HepG2 (cell line): Measurements from ENCODE around the gene MAPK7. TPM values are rescaled to one million over a fixed set of nuclear protein-coding genes. Genes with fewer than 3 reads are reported as not detected.
A peak's percentile ranks its signal among the peaks of the same experiment; 100 is the strongest.

ENCODE experiments used
- ATF6 ChIP-seq: sonication (generic); formaldehyde crosslinking; conservative IDR thresholded peaks from 2 replicates; pipeline ENCODE4 v1.4.0; 2020; ENCODE audit warnings: missing genetic modification reagents
- ATRX ChIP-seq: sonication (generic); formaldehyde crosslinking; IDR thresholded peaks from 2 replicates; pipeline ENCODE4 v1.4.0; 2020; ENCODE audit warnings: missing genetic modification reagents, borderline replicate concordance
- CBX1 ChIP-seq: IDR thresholded peaks from one replicate; pipeline ENCODE4 v1.6.1; 2016; ENCODE audit warnings: antibody characterized with exemption, low read depth
- CSRNP2 ChIP-seq: sonication (generic); formaldehyde crosslinking; conservative IDR thresholded peaks from 2 replicates; pipeline ENCODE4 v1.8.0; 2022; ENCODE audit warnings: low read depth, missing genetic modification reagents
- NCOA5 ChIP-seq: sonication (generic); formaldehyde crosslinking; IDR thresholded peaks from 2 replicates; pipeline ENCODE4 v1.4.0; 2020; ENCODE audit warnings: missing genetic modification reagents
- POLR2AphosphoS2 ChIP-seq: IDR thresholded peaks from 2 replicates; pipeline ENCODE4 v1.6.1; 2011; ENCODE audit warnings: low read depth, low read length, improper control_type of control experiment
- PRDM10 ChIP-seq: sonication (generic); formaldehyde crosslinking; IDR thresholded peaks from 2 replicates; pipeline ENCODE4 v1.4.0; 2020; ENCODE audit warnings: low read depth, missing genetic modification reagents
- RERE ChIP-seq: IDR thresholded peaks from 2 replicates; pipeline ENCODE4 v1.6.1; 2016; ENCODE audit warnings: low read depth, missing genetic modification reagents, missing compliant biosample characterization
- RORA ChIP-seq: sonication (generic); formaldehyde crosslinking; IDR thresholded peaks from 2 replicates; pipeline ENCODE4 v1.5.0; 2020; ENCODE audit warnings: mild to moderate bottlenecking, missing genetic modification reagents, moderate library complexity
- SIN3A ChIP-seq: IDR thresholded peaks from 2 replicates; pipeline ENCODE4 v1.6.1; 2011; ENCODE audit warnings: low read depth, mild to moderate bottlenecking, control low read depth, low read length, borderline replicate concordance
- ZMYM4 ChIP-seq: sonication (generic); formaldehyde crosslinking; IDR thresholded peaks from 2 replicates; pipeline ENCODE4 v1.8.1; 2023; ENCODE audit warnings: mild to moderate bottlenecking, missing genetic modification reagents
- ZNF513 ChIP-seq: sonication (generic); formaldehyde crosslinking; conservative IDR thresholded peaks from 2 replicates; pipeline ENCODE4 v1.5.0; 2020; ENCODE audit warnings: missing genetic modification reagents
- ZNF674 ChIP-seq: sonication (generic); formaldehyde crosslinking; IDR thresholded peaks from 2 replicates; pipeline ENCODE4 v1.5.0; 2020; ENCODE audit warnings: low read depth, mild to moderate bottlenecking, missing genetic modification reagents
- ZSCAN22 ChIP-seq: sonication (generic); formaldehyde crosslinking; IDR thresholded peaks from 2 replicates; pipeline ENCODE4 v1.4.0; 2020; ENCODE audit warnings: mild to moderate bottlenecking, missing genetic modification reagents
- polyA plus RNA-seq, 8 experiments: library from polyadenylated mRNA; depleted of rRNA in 3 of 8; stranded (reverse) in 7 of 8; unstranded in 1 of 8; fragments of >200 nt; fragmentation: Illumina TruSeq in 4 of 8; extraction: Trizol in 4 of 8; gene quantifications; 2 replicates each; pipeline versions ENCODE4 v1.2.1 to v1.2.3, GENCODE V29; 2011 to 2016; ENCODE audit warnings: low read depth in 4 of 8, missing spikeins in 1 of 8, mixed read lengths in 1 of 8; ENCODE audit not compliant: insufficient read depth in 1 of 8
- total RNA-seq, 5 experiments: library from RNA; depleted of rRNA; stranded (reverse); fragments of >200 nt; fragmentation: Illumina TruSeq; extraction: Trizol; gene quantifications; 2 replicates each; pipeline ENCODE4 v1.2.3, GENCODE V29; 2016; ENCODE audit warnings: low read depth in 1 of 5

The MAPK7 gene
- total and polyA plus RNA-seq, 2 of the 13 experiments (the other 11 are each of a cell fraction or from before 2014, with no cell fraction given) = 2.9 to 5.9 TPM

GRCh38 chr17:19377602-19378415 is 489 bp upstream of the MAPK7 start (continued):
- 0 out of 2 replicates have a peak, but pooled peaks have one; percentile 73 for TF ChIP-seq PRDM10 (CRISPR knock-in tag)
- TF ChIP-seq POLR2AphosphoS2 = no peak
- no peak for TF ChIP-seq NCOA5 (CRISPR knock-in tag)
- no peak for TF ChIP-seq CSRNP2 (CRISPR knock-in tag)
- TF ChIP-seq ZNF674 = no peak
- peak; percentile 70; the same call in 1 of the 2 replicates for TF ChIP-seq SIN3A
- no peak; the same call in none of the 2 replicates for TF ChIP-seq ZMYM4 (CRISPR knock-in tag)
- TF ChIP-seq RORA (CRISPR knock-in tag) = no peak
- TF ChIP-seq CBX1 = no peak
- TF ChIP-seq ATRX (CRISPR knock-in tag) = no peak
- no peak for TF ChIP-seq ZNF513 (CRISPR knock-in tag)
- no peak for TF ChIP-seq RERE
- no peak for TF ChIP-seq ZSCAN22
- TF ChIP-seq ATF6 = no peak
